HCT116 (cell line): ENCODE data around the gene EHBP1. TPM values are rescaled to one million over a fixed set of nuclear protein-coding genes. Genes with fewer than 3 reads are reported as not detected.

ENCODE experiments used
- ATAC-seq: fragments of 200-7000 bp; cut with Tn5 transposase; 2 replicates; pipeline ENCODE4 v1.9.1; 2020; ENCODE audit warnings: mild to moderate bottlenecking, moderate library complexity
- BruUV-seq: library from RNA; stranded (reverse); fragments of 400-500 nt; replicated peaks from 2 replicates; lab custom pipeline; 2021; lab: Mats Ljungman, UMichigan
- CTCF ChIA-PET: fragments of 300-600 bp; sonication (Branson Sonifier 250); formaldehyde crosslinking; loops from one replicate; lab custom pipeline; 2021; ENCODE audit warnings: antibody characterized with exemption; lab: Charles Lee
- POLR2A ChIA-PET: fragments of 300-600, 350-600 bp; sonication (Branson Sonifier 250); formaldehyde crosslinking; loops from one replicate; lab custom pipeline; 2021; ENCODE audit warnings: antibody characterized with exemption; lab: Charles Lee
- RAD21 ChIA-PET, 2 experiments: fragments of 300-600 bp; sonication (Branson Sonifier 250); formaldehyde crosslinking; loops; one replicate each; lab custom pipeline; 2023; ENCODE audit warnings: low total read pairs in 2 of 2; ENCODE audit not compliant: uncharacterized antibody in 2 of 2, unreplicated experiment in 2 of 2, low non-redundant PET in 1 of 2; lab: Charles Lee
- DNase-seq: peaks from one replicate; pipeline ENCODE4 v3.0.0-alpha.2; 2010; ENCODE audit warnings: low read depth, low spot score
- H2AFZ ChIP-seq: fragments of 200-600 bp; shearing (Covaris generic), sonication (generic); 2 replicates; pipeline ENCODE4 v1.6.1; 2017; ENCODE audit warnings: low read depth, mixed run types, mixed read lengths, antibody characterized with exemption, low read length; ENCODE audit not compliant: poor library complexity, severe bottlenecking
- H3K27ac ChIP-seq: 2 replicates; pipeline ENCODE4 v1.5.1; 2012; ENCODE audit warnings: low read depth, low read length
- H3K27me3 ChIP-seq: fragments of 200-600 bp; sonication (generic); 2 replicates; pipeline ENCODE4 v1.6.1; 2016; ENCODE audit warnings: mixed run types, low read length, mixed read lengths; ENCODE audit not compliant: insufficient read depth
- H3K36me3 ChIP-seq, 2 experiments: fragments of 200-500 bp in 1 of 2; fragments of 200-600 bp in 1 of 2; sonication (Bioruptor generic) in 1 of 2; sonication (generic) in 1 of 2; 2 replicates each; pipeline versions ENCODE4 v1.5.1 to v1.6.1; 2014 to 2016; ENCODE audit warnings: low read length in 2 of 2, inconsistent platforms in 1 of 2, mixed read lengths in 1 of 2, mixed run types in 1 of 2; ENCODE audit not compliant: insufficient read depth in 2 of 2, control insufficient read depth in 1 of 2
- H3K4me1 ChIP-seq, 2 experiments: fragments of 200-600 bp in 1 of 2; sonication (generic) in 1 of 2; 2 replicates each; pipeline versions ENCODE4 v1.5.1 to v1.6.1; 2012 to 2017; ENCODE audit warnings: low read length in 2 of 2, inconsistent platforms in 1 of 2, mild to moderate bottlenecking in 1 of 2, mixed read lengths in 1 of 2, mixed run types in 1 of 2, moderate library complexity in 1 of 2; ENCODE audit not compliant: insufficient read depth in 2 of 2, control insufficient read depth in 1 of 2
- H3K4me2 ChIP-seq: fragments of 200-600 bp; sonication (generic); 2 replicates; pipeline ENCODE4 v1.6.1; 2017; ENCODE audit warnings: mixed run types, low read length, mixed read lengths
- H3K4me3 ChIP-seq, 2 experiments: fragments of 200-600 bp in 1 of 2; sonication (generic) in 1 of 2; replicated peaks in 1 of 2; 2 replicates each; pipeline ENCODE4 v1.5.1; 2011 to 2016; ENCODE audit warnings: low read length in 2 of 2, control low read depth in 1 of 2, low read depth in 1 of 2, mild to moderate bottlenecking in 1 of 2, mixed read lengths in 1 of 2, mixed run types in 1 of 2
- H3K79me2 ChIP-seq: fragments of 200-600 bp; sonication (generic); 2 replicates; pipeline ENCODE4 v1.6.1; 2017; ENCODE audit warnings: mild to moderate bottlenecking, mixed run types, low read length, moderate library complexity, mixed read lengths; ENCODE audit not compliant: insufficient read depth
- H3K9ac ChIP-seq: fragments of 200-600 bp; sonication (generic); 2 replicates; pipeline ENCODE4 v1.6.1; 2016; ENCODE audit warnings: low read length, mixed read lengths
- H3K9me2 ChIP-seq: fragments of 200-600 bp; sonication (generic), shearing (Covaris generic); 2 replicates; pipeline ENCODE4 v1.6.1; 2017; ENCODE audit warnings: mixed run types, mild to moderate bottlenecking, moderate library complexity; ENCODE audit not compliant: insufficient read depth
- H3K9me3 ChIP-seq, 2 experiments: fragments of 200-500 bp in 1 of 2; fragments of 200-600 bp in 1 of 2; sonication (Bioruptor generic) in 1 of 2; sonication (generic) in 1 of 2; 2 replicates each; pipeline ENCODE4 v1.6.1; 2014 to 2017; ENCODE audit warnings: low read length in 2 of 2, mixed read lengths in 2 of 2, inconsistent platforms in 1 of 2, low read depth in 1 of 2, mild to moderate bottlenecking in 1 of 2, mixed run types in 1 of 2, moderate library complexity in 1 of 2; ENCODE audit not compliant: control insufficient read depth in 1 of 2, insufficient read depth in 1 of 2
- H4K20me1 ChIP-seq: fragments of 200-600 bp; sonication (generic), shearing (Covaris generic); 2 replicates; pipeline ENCODE4 v1.6.1; 2017; ENCODE audit warnings: mixed run types, mild to moderate bottlenecking, moderate library complexity; ENCODE audit not compliant: insufficient read depth
- ATF3 ChIP-seq: IDR thresholded peaks from 2 replicates; pipeline ENCODE4 v1.6.1; 2012
- CBX3 ChIP-seq: IDR thresholded peaks from 2 replicates; pipeline ENCODE4 v1.6.1; 2012; ENCODE audit warnings: low read depth
- CEBPB ChIP-seq: IDR thresholded peaks from 2 replicates; pipeline ENCODE4 v1.6.1; 2012; ENCODE audit warnings: low read depth
- CTCF ChIP-seq, 3 experiments: fragments of 200-600 bp in 1 of 3; sonication (generic) in 1 of 3; IDR thresholded peaks in 2 of 3; conservative IDR thresholded peaks in 1 of 3; 2 replicates each; pipeline ENCODE4 v1.5.1; 2012 to 2017; ENCODE audit warnings: low read depth in 2 of 3, low read length in 2 of 3, antibody characterized with exemption in 1 of 3, borderline replicate concordance in 1 of 3, control low read depth in 1 of 3, mild to moderate bottlenecking in 1 of 3, mixed read lengths in 1 of 3, mixed run types in 1 of 3, moderate library complexity in 1 of 3; ENCODE audit not compliant: insufficient read depth in 1 of 3
- EZH2phosphoT487 ChIP-seq: fragments of 200-600 bp; IDR thresholded peaks from 2 replicates; pipeline ENCODE4 v1.6.1; 2018; ENCODE audit warnings: antibody characterized with exemption, borderline replicate concordance
- FOSL1 ChIP-seq: IDR thresholded peaks from 2 replicates; pipeline ENCODE4 v1.6.1; 2012; ENCODE audit warnings: low read depth
- JUND ChIP-seq: IDR thresholded peaks from 2 replicates; pipeline ENCODE4 v1.6.1; 2012
- YY1 ChIP-seq: IDR thresholded peaks from 2 replicates; pipeline ENCODE4 v1.6.1; 2011; ENCODE audit warnings: low read length, low read depth, moderate library complexity, mild to moderate bottlenecking; ENCODE audit not compliant: insufficient replicate concordance; ENCODE audit errors: extremely low read depth
- ZFX ChIP-seq: fragments of 450-650 bp; IDR thresholded peaks from 2 replicates; pipeline ENCODE4 v1.6.1; 2017
- ZNF274 ChIP-seq: fragments of 200-500 bp; sonication (Bioruptor generic); IDR thresholded peaks from 2 replicates; pipeline ENCODE4 v1.6.1; 2014; ENCODE audit warnings: mild to moderate bottlenecking, low read depth, low read length, inconsistent platforms
- intact Hi-C: fragments of 100-400 bp; cut with micrococcal nuclease; formaldehyde crosslinking; loops from 2 replicates; pipeline ENCODE4 v1.10.0; 2022
- total RNA-seq: library from RNA; stranded (reverse); gene quantifications from one replicate; pipeline ENCODE4 v1.2.1, GENCODE V29; 2021; ENCODE audit not compliant: unreplicated experiment

The EHBP1 gene
- total RNA-seq, 1 experiment from 2014 or later = 89.9 TPM

GRCh38 chr2:63056107-63057050, 350.9 kb downstream of the EHBP1 start:
- Histone ChIP-seq H4K20me1 (no peaks in the 10 kb centered on the region), H3K27me3 (no peaks in the 10 kb centered on the region), H3K4me3 (no peak overlapping the region), H3K9me2 (no peaks in the 10 kb centered on the region), H3K36me3 (peaks cover 4 to 15% of the 10 kb centered on the region in 2 experiments; a peak in 2 of 4 replicates), H3K4me1 (peaks cover 0 to 7% of the 10 kb centered on the region in 2 experiments; a peak in 1 of 4 replicates), H3K4me2 (no peak overlapping the region), H3K79me2 (peaks cover 6% of the 10 kb centered on the region; the same call in 1 of the 2 replicates), H3K9me3 (no peaks in the 10 kb centered on the region), H3K27ac (no peak overlapping the region), H3K9ac (no peak overlapping the region), H2AFZ (no peak overlapping the region)
- CTCF ChIA-PET = no interaction called here
- no TSS peak for BruUV-seq
- TF ChIP-seq CEBPB = no peak
- TF ChIP-seq FOSL1 = no peak
- TF ChIP-seq CBX3 = no peak
- TF ChIP-seq JUND = no peak
- no peak for TF ChIP-seq ZFX
- TF ChIP-seq CTCF (IDR thresholded peaks at IDR 0.05 in 2 of 3, conservative IDR thresholded peaks at IDR 0.05 in 1 of 3; ENCODE audit: borderline replicate concordance in 1 of 3, insufficient read depth in 1 of 3, low read depth in 2 of 3, low read length in 2 of 3) = no peak
- no peak for TF ChIP-seq EZH2phosphoT487
- TF ChIP-seq YY1 = no peak
- TF ChIP-seq ATF3 = no peak
- TF ChIP-seq ZNF274 = no peak
- RAD21 ChIA-PET = no interaction called here
- POLR2A ChIA-PET = no interaction called here
- no peak for DNase-seq
- ATAC-seq = no peak
- intact Hi-C loops = no loop called here
